ENCODE results near the gene TMSB4X. TPM values are rescaled to one million over a fixed set of nuclear protein-coding genes. Genes with fewer than 3 reads are reported as not detected.

Gene TMSB4X
- total and polyA plus RNA-seq, 2 of the 8 experiments (the other 6 are each of a cell fraction or from before 2014, with no cell fraction given): 2,063 to 2,112 TPM

- Histone ChIP-seq H3K56ac (replicated peaks; ENCODE audit: insufficient read length, low read depth, low read length) (no peak overlapping the region), H4K91ac (replicated peaks; ENCODE audit: insufficient read length, low read length) (no peak overlapping the region), H3K36me3 (ENCODE audit: control insufficient read depth in 2 of 4, insufficient read depth in 4 of 4, low read length in 3 of 4) (no peaks in the 10 kb centered on the region), H2AFZ (ENCODE audit: low read length) (no peak overlapping the region), H4K8ac (ENCODE audit: extremely low read depth, insufficient read depth, low read length) (no peak overlapping the region), H2BK15ac (ENCODE audit: low read length) (no peak overlapping the region), H4K5ac (ENCODE audit: insufficient read length, low read depth, low read length) (no peak overlapping the region), H3K4me1 (replicated peaks in 1 of 4; ENCODE audit: control insufficient read depth in 3 of 4, insufficient read depth in 4 of 4, low read length in 3 of 4) (peaks cover 0 to 7% (median 5%) of the 10 kb centered on the region in 4 experiments; a peak in 5 of 7 replicates), H2BK20ac (ENCODE audit: low read length) (peak overlapping the region; percentile 90; the same call in 1 of the 2 replicates), H3K9me3 (ENCODE audit: insufficient read depth in 2 of 2, low read depth in 1 of 2, low read length in 1 of 2) (no peaks in the 10 kb centered on the region), H3K27ac (ENCODE audit: low read depth, low read length) (no peak overlapping the region), H3K18ac (ENCODE audit: extremely low read depth, low read length) (peak overlapping the region; percentile 90), H4K20me1 (replicated peaks in 1 of 2; ENCODE audit: control insufficient read depth in 1 of 2, insufficient read depth in 2 of 2, low read length in 2 of 2) (no peaks in the 10 kb centered on the region), H2AK5ac (ENCODE audit: low read depth, low read length) (no peak overlapping the region), H2BK120ac (replicated peaks; ENCODE audit: low read depth, low read length) (peak overlapping the region; percentile 72), H3K9ac (replicated peaks in 1 of 4; ENCODE audit: extremely low read depth in 1 of 4, low read depth in 3 of 4, low read length in 3 of 4) (no peak overlapping the region), H3K4ac (replicated peaks; ENCODE audit: insufficient read length, low read depth, low read length) (no peak overlapping the region), H2BK12ac (ENCODE audit: low read depth, low read length) (peak overlapping the region; percentile 81; the same call in 1 of the 2 replicates), H3K23ac (ENCODE audit: insufficient read length) (no peak overlapping the region), H3K79me2 (ENCODE audit: control insufficient read depth in 1 of 2, insufficient read depth in 2 of 2, low read length in 2 of 2) (no peaks in the 10 kb centered on the region), H3K14ac (ENCODE audit: insufficient read length) (no peak overlapping the region), H3K4me3 (ENCODE audit: extremely low read depth in 1 of 4, insufficient read depth in 2 of 4, low read depth in 3 of 4, low read length in 4 of 4) (no peak overlapping the region), H3K23me2 (ENCODE audit: low read depth, low read length) (no peaks in the 10 kb centered on the region), H2BK5ac (ENCODE audit: low read depth, low read length) (no peak overlapping the region), H3K27me3 (replicated peaks in 1 of 4; ENCODE audit: control insufficient read depth in 3 of 4, extremely low read depth in 1 of 4, insufficient read depth in 3 of 4, low read length in 3 of 4) (no peaks in the 10 kb centered on the region), H3K79me1 (ENCODE audit: low read depth, low read length) (no peaks in the 10 kb centered on the region), H3K4me2 (ENCODE audit: insufficient read depth in 1 of 2, low read depth in 2 of 2, low read length in 2 of 2) (no peak overlapping the region)
- POLR2A ChIA-PET (ENCODE audit: partially characterized antibody): interaction anchor here (0.5 to 1.3 kb wide), 5 partner anchors 27 to 674 kb away, joined by 3 to 5 read pairs (median 3); no protein-coding TSS in a partner anchor
- WGBS, 2 experiments (ENCODE audit: extremely low coverage in 1 of 2, insufficient coverage in 1 of 2, insufficient read length in 1 of 2, insufficient replicate concordance in 2 of 2, low coverage in 1 of 2, low lambda C conversion rate in 2 of 2, missing lambda C conversion rate in 1 of 2): 48% methylated on average over 3 of the region's 4 CpGs; no CpG with 5 or more reads in 1 of the 2 experiments
- CTCF ChIA-PET (ENCODE audit: partially characterized antibody): interaction anchor here (0.7 to 2.2 kb wide), 32 partner anchors 11 to 800 kb away, joined by 3 to 10 read pairs (median 3); no protein-coding TSS in a partner anchor
- no peak for FAIRE-seq
- no peak for DNase-seq (ENCODE audit: low read depth in 1 of 2, low spot score in 2 of 2)
Measured at GRCh38 chrX:12946406-12946805, 28.5 kb upstream of the TMSB4X start.

Data from H1 (cell line).